Heart left ventricle (tissue), 16 donors: ENCODE measurements around the gene LIPC. TPM values are rescaled to one million over a fixed set of nuclear protein-coding genes. Genes with fewer than 3 reads are reported as not detected.
A peak's percentile ranks its signal among the peaks of the same experiment; 100 is the strongest.

ENCODE experiments used
- ATAC-seq, 4 donors: fragments of 200-7000 bp; cut with Tn5 transposase; one replicate each; pipeline ENCODE4 v1.9.1; 2020 to 2022; ENCODE audit warnings: moderate library complexity in 4 of 4, mild to moderate bottlenecking in 3 of 4, moderate number of reproducible peaks in 1 of 4
- DNase-seq, 5 donors: peaks; one replicate each; pipeline ENCODE4 v3.0.0-alpha.2; 2020
- H3K27ac ChIP-seq, 12 donors: fragments of 200-600 bp; sonication (generic) in 4 of 12; one replicate each; pipeline versions ENCODE4 v1.5.0 to v1.8.0; 2016 to 2022; ENCODE audit warnings: mild to moderate bottlenecking in 2 of 12
- H3K27me3 ChIP-seq, 9 donors: fragments of 200-600 bp; sonication (generic) in 2 of 9; one replicate each; pipeline versions ENCODE4 v1.5.1 to v1.8.0; 2016 to 2022; ENCODE audit warnings: mild to moderate bottlenecking in 3 of 9
- H3K36me3 ChIP-seq, 9 donors: fragments of 200-600 bp; sonication (generic) in 2 of 9; one replicate each; pipeline versions ENCODE4 v1.5.0 to v1.8.0; 2018 to 2022; ENCODE audit warnings: mild to moderate bottlenecking in 2 of 9
- H3K4me1 ChIP-seq, 12 donors: fragments of 200-600 bp; sonication (generic) in 4 of 12; one replicate each; pipeline versions ENCODE4 v1.5.0 to v1.8.0; 2016 to 2022; ENCODE audit warnings: mild to moderate bottlenecking in 3 of 12
- H3K4me3 ChIP-seq, 12 donors: fragments of 200-600 bp; sonication (generic) in 4 of 12; one replicate each; pipeline versions ENCODE4 v1.5.0 to v1.8.0; 2017 to 2022; ENCODE audit warnings: mild to moderate bottlenecking in 9 of 12, moderate library complexity in 4 of 12
- H3K9me3 ChIP-seq, 12 donors: fragments of 200-600 bp; sonication (generic) in 4 of 12; one replicate each; pipeline versions ENCODE4 v1.5.0 to v1.8.0; 2016 to 2022; ENCODE audit warnings: mild to moderate bottlenecking in 1 of 12
- CTCF ChIP-seq, 12 donors: fragments of 200-600 bp; sonication (generic) in 4 of 12; IDR thresholded peaks; one replicate each; pipeline versions ENCODE4 v1.5.0 to v1.8.0; 2018 to 2022; ENCODE audit warnings: antibody characterized with exemption in 12 of 12, mild to moderate bottlenecking in 5 of 12
- POLR2A ChIP-seq, 2 donors: fragments of 450-650 bp; IDR thresholded peaks; one replicate each; pipeline ENCODE4 v1.6.1; 2017; ENCODE audit warnings: antibody characterized with exemption in 2 of 2, mild to moderate bottlenecking in 2 of 2, moderate library complexity in 2 of 2
- WGBS, 4 donors: extraction: QIAGEN DNeasy Blood & Tissue Kit in 2 of 4; methylation state at CpG; one replicate each; pipeline versions ENCODE4 v1.1.5 to v1.1.7; 2013 to 2018; 5-methylcytosine and 5-hydroxymethylcytosine counted together
- intact Hi-C, 10 donors: fragments of 100-400 bp; cut with DNase I; formaldehyde crosslinking; loops; one replicate each; pipeline versions ENCODE4 v1.11.1 to v1.14.2; 2022
- polyA plus RNA-seq, 2 donors: library from polyadenylated mRNA; stranded (reverse); fragments of 200-250 nt; gene quantifications; one replicate each; pipeline ENCODE4 v1.2.3, GENCODE V29; 2013
- total RNA-seq, 9 donors: library from RNA; depleted of rRNA in 2 of 9; stranded (reverse); fragments of >200 nt in 2 of 9; fragmentation: NEBNext Ultra II Directional in 3 of 9; extraction: Animal tissue kit (Norgen Biotek cat#: 25700) in 3 of 9; gene quantifications; one replicate each; pipeline versions ENCODE4 v1.1.0 to v1.2.4, GENCODE V29; 2016 to 2023
- donor health status: ischemic (EF 13 %, LVEDD 7.1; RV severe dilation, severe dysfunction).
- donor health status: healthy with polysubstance abuse.
- donor health status: DM: no; HTN: yes; CAD: no.
- donor health status: DM: no; HTN: no; CAD: no.
- donor health status: ischemic (EF 25% LVEDD 6.9; RV normal size, moderate dysfunction).
- donor health status: ischemic (EF 25% LVEDD 5.7; RV mildly dilated, moderate dysfunction).
- donor health status: healthy.
- donor health status: DM: yes; HTN: yes; CAD: no.
- donor health status: ischemic (EF 35%, LVEDD 5.7; RV mildly dilated, moderate dysfunction).
- donor health status: nonischemic (EF 11% LVEDD 7.7; RV severe dilation, severe dysfunction).
- donor health status: DM: yes; HTN: yes; CAD: no.
- donor health status: PGD.
- donor health status: ischemic (EF 29% LVEDD 5.4; RV normal size, mild dysfunction).
- donor health status: nonischemic (EF 23%, LVEDD 6.1; RV moderate dilation, normal function).

The LIPC gene
- total and polyA plus RNA-seq, 11 donors: 0.10 to 1.4 (median 0.55) TPM; not detected in 1

DNA sequence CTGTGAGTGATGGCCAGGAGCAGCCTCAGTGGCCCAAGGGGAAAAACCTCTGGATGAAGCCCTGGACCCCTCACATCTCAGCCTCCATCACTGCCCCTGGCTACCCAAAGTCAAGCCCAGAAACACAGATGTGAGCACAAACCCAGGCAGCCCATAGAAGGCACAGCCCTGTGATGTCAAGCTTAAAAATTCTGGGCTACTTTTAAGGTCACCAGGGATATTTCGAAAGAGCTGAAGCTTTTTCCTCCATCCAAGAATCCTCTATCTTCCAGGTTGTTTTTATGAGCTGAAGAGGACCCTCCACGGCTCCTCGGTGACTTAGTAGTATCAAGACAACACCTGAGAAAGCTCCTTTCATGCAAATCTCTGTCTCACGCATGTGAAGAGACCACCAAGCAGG lies 11.5 kb downstream of the LIPC start:
- 97 to 98% (median 98%) methylated on average over 4 of the region's 4 CpGs for WGBS, 4 donors
- TF ChIP-seq POLR2A (IDR thresholded peaks at IDR 0.05) (no peak), CTCF (IDR thresholded peaks at IDR 0.05) (no peak)
- no peaks in the 10 kb centered on the region for H3K9me3 ChIP-seq
- ATAC-seq (no peak), DNase-seq (no peak)
- intact Hi-C loops: loop anchor here in 5 of 10 donors (5.0 to 10.0 kb wide), 4 partner anchors 111 to 301 kb away; partner anchors contain the start of gene ADAM10 (in 2 of the 5)
- H3K27ac ChIP-seq: no peak overlapping the region
- H3K36me3 ChIP-seq: no peaks in the 10 kb centered on the region
- peaks cover 5 to 64% (median 42%) of the 10 kb centered on the region in 12 donors for H3K4me1 ChIP-seq
- H3K4me3 ChIP-seq: no peak overlapping the region
- no peaks in the 10 kb centered on the region for H3K27me3 ChIP-seq

GRCh38 chr15:58444056-58444455 lies 12.3 kb downstream of the LIPC start:
- Histone ChIP-seq H3K4me3 (no peak overlapping the region), H3K4me1 (peaks cover 5 to 57% (median 36%) of the 10 kb centered on the region in 12 donors), H3K27me3 (no peaks in the 10 kb centered on the region), H3K9me3 (no peaks in the 10 kb centered on the region), H3K27ac (no peak overlapping the region), H3K36me3 (no peaks in the 10 kb centered on the region)
- WGBS, 4 donors: 66 to 79% (median 77%) methylated on average over 7 of the region's 7 CpGs
- TF ChIP-seq POLR2A (IDR thresholded peaks at IDR 0.05): no peak
- TF ChIP-seq CTCF (IDR thresholded peaks at IDR 0.05): no peak
- no peak for DNase-seq
- intact Hi-C loops: loop anchor here in 5 of 10 donors (5.0 to 10.0 kb wide), 4 partner anchors 112 to 301 kb away; partner anchors contain the start of gene ADAM10 (in 2 of the 5)
- no peak for ATAC-seq

GRCh38 chr15:58444658-58445332 lies 13.0 kb downstream of the LIPC start:
- DNase-seq (no peak), ATAC-seq (peak in 1 of 4 donors; percentile 6)
- TF ChIP-seq POLR2A (IDR thresholded peaks at IDR 0.05) (no peak), CTCF (IDR thresholded peaks at IDR 0.05) (no peak)
- intact Hi-C loops: loop anchor here in 5 of 10 donors (5.0 to 10.0 kb wide), 4 partner anchors 112 to 300 kb away; partner anchors contain the start of gene ADAM10 (in 2 of the 5)
- 64 to 80% (median 72%) methylated on average over 11 of the region's 11 CpGs for WGBS, 4 donors
- Histone ChIP-seq H3K4me3 (no peak overlapping the region), H3K27me3 (no peaks in the 10 kb centered on the region), H3K9me3 (no peaks in the 10 kb centered on the region), H3K4me1 (peaks cover 5 to 49% (median 28%) of the 10 kb centered on the region in 12 donors), H3K27ac (no peak overlapping the region), H3K36me3 (no peaks in the 10 kb centered on the region)

DNA sequence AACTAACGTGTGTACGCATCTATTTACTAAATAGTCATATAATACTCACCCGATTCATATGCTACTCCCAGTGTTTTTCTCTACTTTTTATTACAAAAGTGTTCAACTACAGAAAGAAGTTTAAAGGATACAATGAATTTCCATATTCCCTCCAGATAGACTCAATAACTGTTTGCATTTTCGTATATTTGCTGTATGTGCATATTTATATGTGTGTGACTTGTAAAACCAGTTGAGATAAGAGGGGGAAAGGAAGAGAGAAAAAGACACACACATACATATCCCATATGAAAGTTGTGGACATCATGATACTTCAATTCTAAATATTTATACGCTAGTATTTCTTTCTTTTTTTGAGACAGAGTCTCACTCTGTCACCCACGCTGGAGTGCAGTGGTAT lies 14.1 kb downstream of the LIPC start:
- H3K9me3 ChIP-seq: no peaks in the 10 kb centered on the region
- H3K27me3 ChIP-seq: no peaks in the 10 kb centered on the region
- intact Hi-C loops: loop anchor here in 4 of 10 donors (10.0 kb wide), 3 partner anchors 179 to 299 kb away; partner anchors contain the start of gene ADAM10 (in 2 of the 4)
- no peak overlapping the region for H3K4me3 ChIP-seq
- 88 to 97% (median 93%) methylated on average over 6 of the region's 6 CpGs for WGBS, 4 donors
- no peaks in the 10 kb centered on the region for H3K36me3 ChIP-seq
- H3K4me1 ChIP-seq: peaks cover 4 to 38% (median 18%) of the 10 kb centered on the region in 12 donors
- no peak overlapping the region for H3K27ac ChIP-seq
- no peak for ATAC-seq
- TF ChIP-seq POLR2A (IDR thresholded peaks at IDR 0.05) (no peak), CTCF (IDR thresholded peaks at IDR 0.05) (no peak)
- no peak for DNase-seq
